Measurements from ENCODE around the gene PDGFA. TPM values are rescaled to one million over a fixed set of nuclear protein-coding genes. Genes with fewer than 3 reads are reported as not detected.

Gene PDGFA
- total and polyA plus RNA-seq, 4 donors: 21.8 to 40.6 (median 25.6) TPM

DNA sequence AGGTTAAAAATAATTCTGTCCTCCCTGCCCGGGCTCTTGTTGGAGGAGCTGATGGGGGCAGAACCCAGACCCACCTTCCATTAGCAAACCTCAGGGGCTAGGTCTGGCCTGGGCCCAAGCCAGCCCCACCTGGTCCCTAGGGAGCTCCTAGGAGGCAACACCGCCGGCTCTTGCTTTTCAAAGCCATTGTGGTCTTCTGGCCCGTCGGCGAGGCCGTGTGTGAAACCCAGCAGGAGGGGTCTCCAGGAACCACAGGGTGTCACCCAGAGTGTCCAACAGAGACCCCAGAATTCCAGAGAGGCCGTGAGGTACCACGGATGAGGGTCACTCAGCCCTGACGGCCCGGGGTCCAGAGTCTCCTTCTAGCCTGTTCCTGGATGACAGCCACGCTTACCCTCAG, 16.6 kb upstream of the PDGFA start:
- DNase-seq (no peak), ATAC-seq (ENCODE audit: insufficient read depth, low FRiP score) (no peak)
- Histone ChIP-seq H3K9me3 (ENCODE audit: control insufficient read depth in 4 of 4, insufficient read depth in 3 of 4, low read length in 3 of 4) (peaks cover 0 to 5% (median 0%) of the 10 kb centered on the region in 4 donors), H3K9ac (ENCODE audit: insufficient read depth in 1 of 2, low read length in 2 of 2) (no peak overlapping the region), H3K27ac (ENCODE audit: low read depth in 1 of 2, low read length in 1 of 2) (no peak overlapping the region), H3K4me1 (ENCODE audit: control insufficient read depth in 5 of 5, insufficient read depth in 5 of 5, low read length in 5 of 5) (peaks cover 0 to 10% (median 0%) of the 10 kb centered on the region in 5 donors), H3K27me3 (ENCODE audit: control insufficient read depth in 3 of 3, insufficient read depth in 3 of 3, low read length in 2 of 3) (no peaks in the 10 kb centered on the region), H3K36me3 (ENCODE audit: control insufficient read depth in 4 of 4, insufficient read depth in 4 of 4, low read length in 4 of 4) (no peaks in the 10 kb centered on the region), H3K4me3 (no peak overlapping the region)
- 93 to 97% methylated on average over 12 of the region's 12 CpGs for WGBS, 2 donors
- no peak for TF ChIP-seq CTCF (IDR thresholded peaks at IDR 0.05; ENCODE audit: control extremely low read depth, extremely low read depth)

GRCh38 chr7:534959-535358, 15.3 kb upstream of the PDGFA start:
- H3K4me3 ChIP-seq: no peak overlapping the region
- H3K27ac ChIP-seq (ENCODE audit: low read depth in 1 of 2, low read length in 1 of 2): no peak overlapping the region
- H3K27me3 ChIP-seq (ENCODE audit: control insufficient read depth in 3 of 3, insufficient read depth in 3 of 3, low read length in 2 of 3): no peaks in the 10 kb centered on the region
- H3K9me3 ChIP-seq (ENCODE audit: control insufficient read depth in 4 of 4, insufficient read depth in 3 of 4, low read length in 3 of 4): no peaks in the 10 kb centered on the region
- peaks cover 0 to 10% (median 0%) of the 10 kb centered on the region in 5 donors for H3K4me1 ChIP-seq (ENCODE audit: control insufficient read depth in 5 of 5, insufficient read depth in 5 of 5, low read length in 5 of 5)
- H3K9ac ChIP-seq (ENCODE audit: insufficient read depth in 1 of 2, low read length in 2 of 2): no peak overlapping the region
- ATAC-seq (ENCODE audit: insufficient read depth, low FRiP score) (no peak), DNase-seq (no peak)
- TF ChIP-seq CTCF (IDR thresholded peaks at IDR 0.05; ENCODE audit: control extremely low read depth, extremely low read depth): no peak
- no peaks in the 10 kb centered on the region for H3K36me3 ChIP-seq (ENCODE audit: control insufficient read depth in 4 of 4, insufficient read depth in 4 of 4, low read length in 4 of 4)
- WGBS, 2 donors: 94 to 95% methylated on average over 10 of the region's 10 CpGs

- Histone ChIP-seq H3K4me1 (ENCODE audit: control insufficient read depth in 5 of 5, insufficient read depth in 5 of 5, low read length in 5 of 5) (peaks cover 0 to 10% (median 0%) of the 10 kb centered on the region in 5 donors), H3K27ac (ENCODE audit: low read depth in 1 of 2, low read length in 1 of 2) (no peak overlapping the region), H3K36me3 (ENCODE audit: control insufficient read depth in 4 of 4, insufficient read depth in 4 of 4, low read length in 4 of 4) (no peaks in the 10 kb centered on the region), H3K4me3 (no peak overlapping the region), H3K9me3 (ENCODE audit: control insufficient read depth in 4 of 4, insufficient read depth in 3 of 4, low read length in 3 of 4) (no peaks in the 10 kb centered on the region), H3K9ac (ENCODE audit: insufficient read depth in 1 of 2, low read length in 2 of 2) (no peak overlapping the region), H3K27me3 (ENCODE audit: control insufficient read depth in 3 of 3, insufficient read depth in 3 of 3, low read length in 2 of 3) (no peaks in the 10 kb centered on the region)
- WGBS, 2 donors: 95 to 96% methylated on average over 8 of the region's 8 CpGs
- TF ChIP-seq CTCF (IDR thresholded peaks at IDR 0.05; ENCODE audit: control extremely low read depth, extremely low read depth): no peak
- DNase-seq: no peak
- no peak for ATAC-seq (ENCODE audit: insufficient read depth, low FRiP score)
Observed at GRCh38 chr7:534075-534474, 14.4 kb upstream of the PDGFA start.

DNA sequence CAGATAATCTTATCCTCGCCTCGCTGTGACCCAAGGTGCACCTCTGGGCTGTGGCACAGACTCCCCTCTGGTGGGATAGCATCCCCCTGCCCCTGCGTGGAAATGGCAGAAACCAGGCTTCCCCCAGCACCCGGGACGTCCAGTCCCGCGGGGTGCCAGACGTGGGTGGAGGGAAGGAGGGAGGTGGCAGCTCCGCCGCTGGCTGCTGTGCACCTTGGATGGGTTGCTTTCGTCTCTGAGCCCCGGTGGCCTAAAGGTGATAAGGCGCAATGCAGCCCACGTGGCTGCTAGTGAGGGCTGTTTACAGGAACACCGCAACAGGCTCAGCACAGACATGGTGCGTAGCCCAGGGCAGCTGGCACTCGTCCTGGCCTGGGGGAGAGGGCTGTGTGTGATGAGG, 13.6 kb upstream of the PDGFA start:
- peaks cover 0 to 3% (median under 1%) of the 10 kb centered on the region in 3 donors for H3K27me3 ChIP-seq (ENCODE audit: control insufficient read depth in 3 of 3, insufficient read depth in 3 of 3, low read length in 2 of 3)
- peaks cover 0 to 6% (median 0%) of the 10 kb centered on the region in 5 donors for H3K4me1 ChIP-seq (ENCODE audit: control insufficient read depth in 5 of 5, insufficient read depth in 5 of 5, low read length in 5 of 5)
- no peak for DNase-seq
- WGBS, 2 donors: 75 to 91% methylated on average over 16 to 17 of the region's 17 CpGs
- H3K27ac ChIP-seq (ENCODE audit: low read depth in 1 of 2, low read length in 1 of 2): no peak overlapping the region
- no peak for ATAC-seq (ENCODE audit: insufficient read depth, low FRiP score)
- no peak overlapping the region for H3K9ac ChIP-seq (ENCODE audit: insufficient read depth in 1 of 2, low read length in 2 of 2)
- peaks cover 0 to 2% (median 0%) of the 10 kb centered on the region in 4 donors for H3K9me3 ChIP-seq (ENCODE audit: control insufficient read depth in 4 of 4, insufficient read depth in 3 of 4, low read length in 3 of 4)
- H3K4me3 ChIP-seq: no peak overlapping the region
- no peak for TF ChIP-seq CTCF (IDR thresholded peaks at IDR 0.05; ENCODE audit: control extremely low read depth, extremely low read depth)
- no peaks in the 10 kb centered on the region for H3K36me3 ChIP-seq (ENCODE audit: control insufficient read depth in 4 of 4, insufficient read depth in 4 of 4, low read length in 4 of 4)
